ENCODE data around the gene XPO6. TPM values are rescaled to one million over a fixed set of nuclear protein-coding genes. Genes with fewer than 3 reads are reported as not detected.

The XPO6 gene
- total and polyA plus RNA-seq, 2 of the 13 experiments (the other 11 are each of a cell fraction or from before 2014, with no cell fraction given) = 109 to 129 TPM

- no peak for TF ChIP-seq AFF4 (CRISPR knock-in tag; IDR thresholded peaks at IDR 0.05)
- no peak for TF ChIP-seq ZHX1 (CRISPR knock-in tag; IDR thresholded peaks at IDR 0.05; ENCODE audit: low read depth)
- TF ChIP-seq, protein P1, sequence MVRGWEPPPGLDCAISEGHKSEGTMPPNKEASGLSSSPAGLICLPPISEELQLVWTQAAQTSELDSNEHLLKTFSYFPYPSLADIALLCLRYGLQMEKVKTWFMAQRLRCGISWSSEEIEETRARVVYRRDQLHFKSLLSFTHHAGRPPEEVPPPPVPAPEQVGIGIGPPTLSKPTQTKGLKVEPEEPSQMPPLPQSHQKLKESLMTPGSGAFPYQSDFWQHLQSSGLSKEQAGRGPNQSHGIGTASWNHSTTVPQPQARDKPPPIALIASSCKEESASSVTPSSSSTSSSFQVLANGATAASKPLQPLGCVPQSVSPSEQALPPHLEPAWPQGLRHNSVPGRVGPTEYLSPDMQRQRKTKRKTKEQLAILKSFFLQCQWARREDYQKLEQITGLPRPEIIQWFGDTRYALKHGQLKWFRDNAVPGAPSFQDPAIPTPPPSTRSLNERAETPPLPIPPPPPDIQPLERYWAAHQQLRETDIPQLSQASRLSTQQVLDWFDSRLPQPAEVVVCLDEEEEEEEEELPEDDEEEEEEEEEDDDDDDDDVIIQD (CRISPR knock-in tag; IDR thresholded peaks at IDR 0.05; ENCODE audit: low read depth) = no peak
- no peak for TF ChIP-seq ZNF629 (CRISPR knock-in tag; conservative IDR thresholded peaks at IDR 0.05)
- TF ChIP-seq CBX2 (IDR thresholded peaks at IDR 0.05; ENCODE audit: low read depth, low read length) = no peak
- TF ChIP-seq CBX2 (CRISPR knock-in tag; IDR thresholded peaks at IDR 0.05; ENCODE audit: low read depth) = no peak
- TF ChIP-seq ZNF318 (CRISPR knock-in tag; IDR thresholded peaks at IDR 0.05) = no peak
- no peak for TF ChIP-seq RXRB (CRISPR knock-in tag; IDR thresholded peaks at IDR 0.05; ENCODE audit: borderline replicate concordance)
- 0 out of 2 replicates have a peak, but pooled peaks have one; percentile 9 for TF ChIP-seq ZNF775 (CRISPR knock-in tag; IDR thresholded peaks at IDR 0.05; ENCODE audit: borderline replicate concordance)
- peak; percentile 73; the same call in 1 of the 2 replicates for TF ChIP-seq TFDP1 (CRISPR knock-in tag; IDR thresholded peaks at IDR 0.05; ENCODE audit: borderline replicate concordance)
- TF ChIP-seq NR3C1 (CRISPR knock-in tag; IDR thresholded peaks at IDR 0.05) = no peak
Measured at GRCh38 chr16:28210979-28211588, 681 bp downstream of the XPO6 start (continued).
